OCI-M2 (cell line): ENCODE results near the gene ARSK.

Experiments
- DNase-seq: peaks from one replicate; lab custom pipeline; 2025; ENCODE audit not compliant: unreplicated experiment; lab: John Stamatoyannopoulos, UW

ARSK gene

DNA sequence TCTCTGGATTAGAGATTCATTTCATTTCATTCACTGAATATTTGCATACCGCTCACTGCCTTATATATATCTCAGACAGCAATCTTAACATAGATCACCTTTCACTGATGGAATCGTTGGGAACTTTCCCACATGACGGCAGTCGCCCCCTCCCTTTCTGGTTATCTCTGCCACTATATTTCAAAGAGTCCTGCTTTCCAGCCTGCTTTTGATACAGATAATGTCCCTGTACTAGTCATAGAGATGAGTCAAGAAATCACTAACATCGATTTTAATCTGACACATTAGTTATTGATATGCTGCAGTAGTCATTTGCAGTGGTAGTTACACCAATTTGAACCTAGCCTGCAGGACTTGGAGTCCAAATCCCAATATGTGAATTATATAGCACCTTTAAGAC is 8.5 kb downstream of the ARSK start:
- DNase-seq, result no peak

DNA sequence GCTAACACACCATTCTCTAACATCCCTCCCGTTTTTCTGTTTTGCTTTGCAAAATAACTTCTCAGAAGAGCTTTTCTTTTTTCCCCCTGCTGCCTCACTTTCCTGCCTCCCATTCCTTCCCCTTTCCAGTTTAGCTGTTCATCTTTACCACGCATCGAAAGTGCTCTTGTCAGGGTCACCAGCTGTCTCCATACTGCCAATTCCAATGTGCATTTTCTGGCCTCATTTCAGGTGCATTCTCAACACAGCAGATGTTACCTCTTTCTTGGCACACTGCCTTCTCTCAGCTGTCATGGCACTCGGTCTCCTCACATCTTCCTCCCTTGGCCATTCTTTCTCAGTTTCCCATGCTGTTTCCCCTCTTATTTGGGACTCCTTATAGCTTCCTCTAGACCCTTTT is 9.5 kb downstream of the ARSK start:
- no peak for DNase-seq

DNA sequence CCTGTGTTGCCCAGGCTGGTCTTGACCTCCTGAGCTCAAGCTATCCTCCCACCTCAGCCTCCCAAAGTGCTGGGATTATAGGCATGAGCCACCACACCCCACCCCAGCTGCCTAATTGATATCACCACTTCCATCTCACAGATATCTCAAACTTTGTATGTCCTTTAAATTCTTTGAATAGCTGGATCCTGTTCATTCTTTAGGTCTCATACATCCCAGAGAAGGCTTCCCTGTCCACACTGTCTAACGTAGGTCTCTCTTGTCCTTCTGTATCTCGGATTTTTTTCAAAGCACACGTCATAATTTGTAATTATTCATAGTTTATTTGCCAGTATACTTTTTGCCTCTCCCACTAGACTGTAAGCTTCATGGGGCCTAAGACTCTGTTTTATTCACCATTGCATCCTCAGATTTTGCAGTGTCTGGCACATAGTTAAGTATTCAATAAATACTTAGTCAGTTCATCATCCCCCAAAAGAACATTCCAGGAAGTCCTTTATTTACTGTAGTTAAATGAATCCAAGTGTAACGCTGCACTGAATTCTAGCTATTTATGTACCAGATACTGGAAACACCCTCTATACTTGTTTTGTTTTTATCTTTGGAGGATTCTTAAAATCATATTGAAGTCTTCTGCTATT is 10.5 kb downstream of the ARSK start:
- no peak for DNase-seq

DNA sequence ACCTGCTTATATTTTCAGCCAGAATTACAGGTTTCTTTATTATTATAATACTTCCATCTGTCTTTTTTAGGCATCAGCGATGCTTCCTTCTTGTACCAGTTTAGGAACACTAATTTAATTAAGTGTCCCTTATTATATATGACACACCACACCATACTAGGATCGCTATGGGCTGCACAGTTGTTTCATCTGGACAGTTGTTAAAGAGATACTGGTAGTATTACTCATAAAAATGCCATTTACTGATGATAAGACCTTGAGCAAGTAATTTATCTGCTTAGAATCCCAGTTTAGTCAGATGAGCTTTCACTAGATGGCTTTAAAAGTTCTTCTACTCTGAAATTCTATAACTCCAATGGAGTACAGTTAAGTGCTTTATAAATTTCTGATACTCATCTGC is 17.1 kb downstream of the ARSK start:
- no peak for DNase-seq

DNA sequence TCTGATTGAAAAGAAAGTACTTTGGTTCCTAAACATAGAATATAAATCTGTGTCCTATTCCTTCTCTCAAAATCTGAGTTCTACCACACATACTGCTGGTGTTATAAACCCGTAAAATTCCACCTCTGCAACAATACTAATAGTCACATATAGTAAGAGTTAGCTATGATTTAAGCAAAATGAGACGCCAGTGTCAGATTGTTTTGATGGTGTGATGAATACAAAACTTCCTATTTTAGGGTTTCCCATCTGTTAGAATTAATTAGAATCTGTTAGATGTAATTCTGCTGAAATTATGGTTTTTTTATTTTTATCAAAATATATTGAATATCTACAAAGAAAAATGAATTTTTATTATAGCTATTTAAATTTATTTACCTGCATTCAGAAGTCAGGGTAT is 26.7 kb downstream of the ARSK start:
- DNase-seq, result no peak

DNA sequence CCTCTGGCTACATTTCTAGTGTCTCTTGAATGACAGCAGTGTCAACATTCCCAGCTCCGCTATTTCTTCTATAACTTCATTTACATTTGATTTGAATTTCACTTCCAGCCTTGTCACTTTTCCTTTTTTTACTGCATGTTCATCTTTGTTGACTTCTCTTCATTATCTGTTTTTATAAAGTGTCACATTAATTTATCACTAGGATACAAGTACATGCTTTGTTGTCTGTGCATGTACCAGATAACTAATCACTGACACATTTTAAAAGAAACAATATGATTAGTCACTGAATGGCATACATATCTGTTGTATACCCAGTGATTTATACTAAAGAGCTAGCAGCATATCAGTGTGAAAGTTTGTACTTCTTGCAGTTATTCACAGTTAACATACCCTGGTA is 29.1 kb downstream of the ARSK start:
- DNase-seq, result no peak

DNA sequence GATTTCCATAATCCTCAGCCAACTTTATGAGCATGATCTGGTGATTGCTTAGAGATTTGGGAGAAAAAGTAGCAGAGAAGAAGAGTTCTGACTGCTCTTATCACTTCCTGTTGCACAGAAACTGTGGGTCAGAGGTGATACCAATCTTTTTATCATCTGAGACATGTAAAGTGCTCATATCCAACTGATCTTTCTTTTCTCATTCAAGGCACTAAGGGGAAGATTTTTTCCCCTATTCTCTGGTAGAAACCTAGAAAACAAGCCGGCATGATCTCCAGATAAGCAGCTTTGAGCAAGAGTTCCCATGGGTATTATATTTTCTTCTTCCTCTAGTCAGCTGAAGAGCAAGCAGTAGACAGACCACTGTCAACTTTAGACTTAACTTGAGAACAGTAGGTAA is 36.0 kb downstream of the ARSK start:
- DNase-seq, result no peak

DNA sequence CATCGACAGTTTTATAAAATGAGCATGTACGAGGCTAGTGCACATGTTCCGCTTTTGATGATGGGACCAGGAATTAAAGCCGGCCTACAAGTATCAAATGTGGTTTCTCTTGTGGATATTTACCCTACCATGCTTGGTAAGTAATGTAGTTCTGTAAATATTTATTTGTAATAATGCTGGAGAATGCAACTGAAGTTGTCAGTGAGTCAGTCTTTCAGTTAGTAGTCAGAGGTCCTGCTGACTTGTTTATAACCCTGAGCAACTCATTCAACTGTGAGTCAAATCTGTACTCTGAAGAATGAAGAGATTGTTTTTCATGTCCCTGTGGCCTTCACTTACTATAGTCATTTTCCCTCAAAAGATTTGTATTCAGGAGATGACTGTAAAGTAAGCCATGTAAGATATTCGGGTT is 36.6 kb downstream of the ARSK start:
- no peak for DNase-seq

DNA sequence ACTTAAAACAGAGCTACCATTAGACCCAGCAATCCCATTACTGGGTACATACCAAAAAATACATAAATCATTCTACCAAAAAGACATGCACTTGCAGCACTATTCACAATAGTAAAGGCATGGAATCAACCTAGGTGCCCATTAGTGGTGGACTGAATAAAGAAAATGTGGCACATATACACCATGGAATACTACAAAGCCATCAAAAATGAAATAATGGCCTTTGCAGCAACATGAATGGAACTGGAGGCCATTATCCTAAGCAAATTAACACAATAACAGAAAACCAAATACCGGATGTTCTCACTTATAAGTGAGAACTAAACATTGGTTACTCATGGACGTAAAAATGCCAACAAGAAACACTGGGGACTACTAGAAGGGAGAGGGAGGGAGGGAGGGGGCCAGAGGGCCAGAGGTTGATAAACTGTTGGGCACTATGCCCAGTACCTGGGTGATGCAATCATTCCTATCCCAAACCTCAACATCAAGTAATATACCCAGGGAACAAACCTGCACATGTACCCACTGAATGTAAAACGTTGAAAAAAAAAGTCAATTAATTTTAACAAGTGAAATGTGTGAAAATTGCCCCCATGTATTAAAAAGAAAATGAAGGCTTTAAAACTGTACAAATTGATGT is 40.5 kb downstream of the ARSK start:
- no peak for DNase-seq

DNA sequence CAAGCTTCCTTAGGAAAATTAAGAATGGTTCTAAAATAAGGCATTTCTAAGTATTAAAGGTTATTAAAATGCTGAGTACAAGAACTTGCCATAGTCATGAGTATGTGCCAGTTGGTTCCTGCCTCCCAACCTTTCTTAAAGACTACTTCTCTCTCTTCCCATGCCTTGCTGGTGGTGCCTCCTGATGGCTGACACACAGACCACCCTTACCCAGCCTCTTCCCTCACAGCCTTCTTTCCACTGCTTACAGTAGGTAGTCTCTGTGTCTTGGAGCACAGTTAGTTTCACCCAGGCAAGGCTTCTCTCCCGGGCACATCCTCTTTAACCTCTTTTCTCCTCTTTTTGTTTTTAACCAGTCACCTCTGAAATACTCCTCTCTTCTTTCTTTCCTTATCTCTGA is 44.4 kb downstream of the ARSK start:
- no peak for DNase-seq

DNA sequence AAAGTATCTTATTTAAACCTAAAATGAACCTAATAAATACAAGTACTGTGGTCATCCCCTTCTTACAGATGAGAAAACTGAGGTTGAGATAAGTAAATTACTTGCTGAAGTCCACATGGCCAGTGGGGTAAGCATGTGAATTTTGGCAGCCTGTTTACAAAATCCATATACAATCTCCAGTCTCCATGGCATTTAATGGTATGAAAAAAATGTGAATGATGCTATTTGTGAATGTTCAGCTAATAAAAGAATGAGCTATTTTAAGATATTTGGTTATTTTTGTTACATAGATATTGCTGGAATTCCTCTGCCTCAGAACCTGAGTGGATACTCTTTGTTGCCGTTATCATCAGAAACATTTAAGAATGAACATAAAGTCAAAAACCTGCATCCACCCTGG is 45.7 kb downstream of the ARSK start:
- no peak for DNase-seq

DNA sequence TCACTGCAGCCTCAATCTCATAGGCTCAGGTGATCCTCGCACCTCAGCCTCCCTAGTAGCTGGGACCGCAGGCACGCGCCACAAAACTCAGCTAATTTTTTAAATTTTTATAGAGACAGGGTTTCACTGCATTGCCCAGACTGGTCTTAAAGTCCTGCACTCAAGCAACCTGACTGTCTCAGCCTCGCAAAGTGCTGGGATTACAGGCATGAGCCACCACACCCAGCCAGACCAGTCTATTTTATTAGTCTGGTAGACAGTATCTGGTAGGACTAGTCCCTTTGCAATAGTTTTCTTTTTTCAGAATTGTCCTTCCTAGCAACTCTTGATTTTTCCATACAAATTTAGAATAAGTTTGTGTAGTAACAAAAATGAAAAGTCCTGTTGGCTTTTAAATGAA is 50.9 kb downstream of the ARSK start:
- no peak for DNase-seq

DNA sequence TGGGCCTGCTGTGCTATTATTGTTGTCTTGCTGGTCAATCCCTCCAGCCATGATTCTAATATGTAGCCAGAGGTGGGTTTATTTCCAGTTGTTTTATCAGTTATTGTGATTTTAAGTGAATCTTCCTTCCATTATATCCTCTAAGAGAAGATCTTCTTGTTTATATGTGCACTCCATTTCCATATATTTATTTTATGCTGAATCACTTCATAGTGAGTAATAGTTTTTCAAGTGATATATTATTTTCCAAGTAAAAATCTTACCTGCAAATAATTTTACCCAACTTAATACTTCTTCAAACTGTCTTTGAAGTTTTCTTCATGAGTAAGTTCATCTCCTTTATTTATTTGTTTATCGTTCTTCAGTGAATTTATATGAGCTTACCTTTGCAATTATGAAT is 51.5 kb downstream of the ARSK start:
- DNase-seq, result no peak

DNA sequence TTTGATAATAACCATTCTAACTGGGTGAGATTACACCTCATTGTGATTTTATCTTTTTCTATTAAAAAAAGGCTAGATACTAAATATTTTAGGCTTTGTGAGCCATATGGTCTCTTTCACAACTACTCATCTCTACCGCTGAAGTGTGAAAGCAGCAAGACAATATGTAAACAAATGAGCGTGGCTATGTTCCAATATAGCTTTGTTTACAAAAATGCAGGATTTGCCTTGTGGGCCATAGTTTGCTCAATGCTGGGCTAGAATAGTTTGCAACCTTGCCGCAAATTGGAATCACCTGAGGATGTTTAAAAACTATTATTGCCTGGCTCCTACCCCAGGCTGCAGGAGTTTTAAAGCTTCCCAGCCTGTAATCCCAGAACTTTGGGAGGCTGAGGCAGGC is 54.8 kb downstream of the ARSK start:
- DNase-seq, result no peak

DNA sequence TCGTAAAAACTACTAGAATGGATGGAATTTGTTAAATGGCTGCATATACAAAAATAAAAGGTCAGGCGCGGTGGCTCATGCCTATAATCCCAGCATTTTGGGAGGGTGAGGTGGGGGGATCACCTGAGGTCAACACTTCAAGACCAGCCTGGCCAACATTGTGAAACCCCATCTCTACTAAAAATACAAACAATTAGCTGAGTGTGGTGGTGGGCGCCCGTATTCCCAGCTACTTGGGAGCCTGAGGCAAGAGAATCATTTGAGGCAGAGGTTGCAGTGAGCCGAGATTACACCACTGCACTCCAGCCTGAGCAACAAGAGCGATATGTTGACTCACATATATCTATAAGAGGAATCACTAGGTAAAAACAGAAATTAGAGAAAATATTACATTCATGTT is 55.6 kb downstream of the ARSK start:
- no peak for DNase-seq

DNA sequence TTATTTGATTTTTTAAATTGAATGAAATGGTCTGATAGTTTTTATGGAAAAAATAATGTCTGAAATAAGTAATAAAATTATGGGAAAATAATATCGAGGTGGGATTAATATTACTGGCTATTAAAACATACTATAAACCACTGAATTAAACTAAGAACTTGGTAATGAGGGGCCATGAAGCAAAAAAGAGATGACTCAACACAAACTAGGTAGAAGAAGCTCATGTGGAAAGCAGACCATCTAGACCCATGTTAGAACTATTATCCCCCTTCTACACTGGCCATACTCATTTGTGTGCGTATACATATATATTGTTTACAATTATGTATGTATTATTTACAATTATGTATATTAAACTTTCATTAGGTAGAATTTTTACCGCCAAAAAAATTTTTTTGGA is 56.5 kb downstream of the ARSK start:
- no peak for DNase-seq

DNA sequence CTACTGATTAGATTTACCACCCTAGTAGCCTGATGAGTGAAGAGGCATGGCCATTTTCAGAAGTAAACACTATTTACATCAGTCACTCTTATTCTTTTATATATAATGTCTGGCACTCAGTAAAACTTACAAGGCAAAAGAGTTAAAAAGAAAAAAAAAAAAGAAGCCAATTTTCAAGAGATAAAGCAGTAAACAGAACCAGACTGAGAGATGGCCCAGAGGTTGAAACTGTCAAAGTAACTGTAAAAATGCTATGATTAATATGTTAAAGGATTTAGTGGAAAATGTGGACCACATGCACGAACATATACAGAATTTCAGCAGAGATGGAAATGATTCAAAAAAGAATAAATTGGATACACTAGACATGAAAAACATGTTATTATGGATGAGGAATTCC is 58.6 kb downstream of the ARSK start:
- DNase-seq, result no peak

DNA sequence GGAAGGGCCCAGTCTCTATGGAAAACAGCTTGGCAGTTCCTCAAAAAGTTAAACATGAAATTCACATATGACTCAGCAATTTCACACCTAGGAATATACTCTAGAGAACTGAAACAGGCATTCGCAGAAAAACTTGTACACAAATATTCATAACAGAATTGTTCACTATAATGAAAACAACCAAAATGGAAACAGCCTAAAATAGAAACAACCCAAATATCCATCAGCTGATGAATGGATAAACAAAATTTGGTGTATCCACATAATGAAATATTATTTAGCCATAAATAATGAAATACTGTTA is 60.2 kb downstream of the ARSK start:
- no peak for DNase-seq

DNA sequence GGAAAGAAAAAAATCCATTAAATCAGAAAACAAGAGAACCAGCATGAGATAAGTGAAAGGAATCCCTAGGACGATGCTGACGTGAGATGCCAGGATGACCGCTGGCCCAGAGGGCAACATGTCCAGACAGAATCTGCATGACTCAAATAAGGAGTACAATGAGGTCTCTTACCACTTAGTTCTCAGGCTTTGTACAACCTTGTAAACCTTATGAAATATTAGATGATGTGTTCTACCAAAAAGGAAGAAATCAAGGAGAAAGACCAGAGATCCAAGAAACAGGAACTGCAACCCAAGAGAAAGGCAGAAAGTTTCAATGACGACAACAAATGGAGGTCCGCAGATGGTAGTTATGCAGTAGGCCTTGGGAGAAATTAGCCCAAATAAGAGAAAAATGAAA is 62.2 kb downstream of the ARSK start:
- no peak for DNase-seq

DNA sequence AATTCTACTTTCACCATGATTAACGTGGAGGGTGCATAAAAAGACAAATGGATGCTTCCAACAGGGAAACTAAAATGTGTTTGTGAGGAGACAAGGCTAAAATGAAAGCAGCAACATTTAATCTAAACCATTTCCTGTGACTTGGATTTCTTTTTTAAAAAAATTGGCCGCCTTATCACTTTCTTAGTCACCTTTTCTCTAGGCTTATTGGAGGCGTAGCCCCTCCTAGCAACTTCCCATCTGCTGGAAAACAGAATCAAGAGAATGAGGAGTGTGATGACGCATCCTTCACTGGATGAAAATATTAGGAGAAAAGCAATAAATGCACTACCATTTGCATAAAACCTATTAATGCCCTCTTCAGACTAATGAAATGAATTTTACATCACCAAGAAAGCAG is 64.2 kb downstream of the ARSK start:
- no peak for DNase-seq

DNA sequence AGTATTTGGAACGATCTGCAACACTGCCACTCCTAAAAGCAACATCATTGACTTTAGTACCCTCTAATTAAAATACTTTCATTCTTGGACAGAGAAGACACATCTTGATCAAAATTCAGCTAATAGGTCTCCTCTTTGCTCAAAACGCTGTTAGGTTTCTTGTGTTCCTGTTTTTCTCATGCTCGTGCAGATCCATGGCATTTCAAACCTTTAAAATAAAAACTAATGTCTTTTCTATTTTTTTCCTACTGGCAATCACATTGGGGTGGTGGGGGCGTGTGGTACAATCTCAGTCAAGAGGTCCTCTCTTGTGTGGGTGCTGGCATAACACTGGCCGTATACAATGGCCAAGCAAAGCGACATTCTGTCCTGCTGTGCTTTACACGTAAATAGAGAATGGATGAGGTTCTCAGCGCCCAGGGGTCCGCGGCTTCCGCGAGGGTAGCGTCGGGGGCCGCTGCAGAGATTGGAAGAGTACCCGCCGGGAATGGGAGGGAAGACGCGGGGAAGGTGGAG is 64.7 kb downstream of the ARSK start:
- no peak for DNase-seq

DNA sequence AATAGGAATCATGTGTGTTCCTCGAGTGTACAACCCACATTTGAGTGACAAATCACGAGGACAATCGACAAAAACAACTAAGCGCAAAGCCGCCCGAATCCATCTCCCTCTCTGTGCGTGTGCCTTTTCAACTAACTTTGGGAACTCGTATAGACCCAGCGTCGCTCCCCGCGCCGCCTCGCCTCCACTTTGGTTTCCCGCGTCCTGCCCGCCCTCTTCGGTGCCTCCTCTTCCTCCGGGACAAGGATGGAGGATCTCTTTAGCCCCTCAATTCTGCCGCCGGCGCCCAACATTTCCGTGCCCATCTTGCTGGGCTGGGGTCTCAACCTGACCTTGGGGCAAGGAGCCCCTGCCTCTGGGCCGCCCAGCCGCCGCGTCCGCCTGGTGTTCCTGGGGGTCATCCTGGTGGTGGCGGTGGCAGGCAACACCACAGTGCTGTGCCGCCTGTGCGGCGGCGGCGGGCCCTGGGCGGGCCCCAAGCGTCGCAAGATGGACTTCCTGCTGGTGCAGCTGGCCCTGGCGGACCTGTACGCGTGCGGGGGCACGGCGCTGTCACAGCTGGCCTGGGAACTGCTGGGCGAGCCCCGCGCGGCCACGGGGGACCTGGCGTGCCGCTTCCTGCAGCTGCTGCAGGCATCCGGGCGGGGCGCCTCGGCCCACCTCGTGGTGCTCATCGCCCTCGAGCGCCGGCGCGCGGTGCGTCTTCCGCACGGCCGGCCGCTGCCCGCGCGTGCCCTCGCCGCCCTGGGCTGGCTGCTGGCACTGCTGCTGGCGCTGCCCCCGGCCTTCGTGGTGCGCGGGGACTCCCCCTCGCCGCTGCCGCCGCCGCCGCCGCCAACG is 65.3 kb downstream of the ARSK start, which contains the start of gene GPR150:
Gene GPR150 (plus strand): TSS at position 58 of the 840 bp plus-strand sequence. CDS start 189 bp downstream, at position 247.
- DNase-seq, result no peak
